Fibroblast of skin of left quadriceps (primary cell): ENCODE data around the gene CFAP251.
A peak's percentile ranks its signal among the peaks of the same experiment; 100 is the strongest.
"Not testable (repeated sequence)": the region's sequence is repeated elsewhere in the genome, so short reads cannot be mapped to it uniquely, and the experiment has no call there.

Experiments used
- DNase-seq, 2 experiments: peaks; one replicate each; pipeline ENCODE4 v3.0.0-alpha.2; 2013; ENCODE audit warnings: low read depth in 2 of 2

CFAP251 gene, protein sequence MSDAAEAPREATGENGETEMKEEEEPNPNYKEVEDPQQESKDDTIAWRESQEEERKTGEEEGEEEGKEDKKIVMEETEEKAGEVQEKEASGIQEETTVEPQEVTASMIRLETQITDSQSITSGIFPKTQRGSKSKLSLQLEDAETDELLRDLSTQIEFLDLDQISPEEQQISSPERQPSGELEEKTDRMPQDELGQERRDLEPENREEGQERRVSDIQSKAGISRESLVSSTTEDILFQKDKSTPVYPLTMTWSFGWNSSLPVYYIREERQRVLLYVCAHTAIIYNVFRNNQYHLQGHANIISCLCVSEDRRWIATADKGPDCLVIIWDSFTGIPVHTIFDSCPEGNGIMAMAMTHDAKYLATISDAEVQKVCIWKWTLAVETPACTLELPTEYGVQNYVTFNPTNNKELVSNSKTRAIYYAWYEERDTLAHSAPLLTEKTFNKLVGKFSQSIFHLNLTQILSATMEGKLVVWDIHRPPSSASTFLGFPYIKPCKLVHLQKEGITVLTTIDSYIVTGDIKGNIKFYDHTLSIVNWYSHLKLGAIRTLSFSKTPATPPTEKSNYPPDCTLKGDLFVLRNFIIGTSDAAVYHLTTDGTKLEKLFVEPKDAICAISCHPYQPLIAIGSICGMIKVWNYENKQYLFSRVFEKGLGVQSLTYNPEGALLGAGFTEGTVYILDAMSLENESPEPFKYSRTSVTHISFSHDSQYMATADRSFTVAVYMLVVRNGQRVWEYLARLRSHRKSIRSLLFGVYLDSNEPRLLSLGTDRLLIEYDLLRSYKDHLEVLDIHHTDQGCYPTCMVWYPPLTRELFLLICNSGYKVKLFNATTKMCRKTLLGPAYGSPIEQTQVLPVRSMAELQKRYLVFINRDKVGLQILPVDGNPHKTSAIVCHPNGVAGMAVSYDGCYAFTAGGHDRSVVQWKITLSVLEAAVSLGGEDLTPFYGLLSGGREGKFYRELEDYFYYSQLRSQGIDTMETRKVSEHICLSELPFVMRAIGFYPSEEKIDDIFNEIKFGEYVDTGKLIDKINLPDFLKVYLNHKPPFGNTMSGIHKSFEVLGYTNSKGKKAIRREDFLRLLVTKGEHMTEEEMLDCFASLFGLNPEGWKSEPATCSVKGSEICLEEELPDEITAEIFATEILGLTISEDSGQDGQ

DNA sequence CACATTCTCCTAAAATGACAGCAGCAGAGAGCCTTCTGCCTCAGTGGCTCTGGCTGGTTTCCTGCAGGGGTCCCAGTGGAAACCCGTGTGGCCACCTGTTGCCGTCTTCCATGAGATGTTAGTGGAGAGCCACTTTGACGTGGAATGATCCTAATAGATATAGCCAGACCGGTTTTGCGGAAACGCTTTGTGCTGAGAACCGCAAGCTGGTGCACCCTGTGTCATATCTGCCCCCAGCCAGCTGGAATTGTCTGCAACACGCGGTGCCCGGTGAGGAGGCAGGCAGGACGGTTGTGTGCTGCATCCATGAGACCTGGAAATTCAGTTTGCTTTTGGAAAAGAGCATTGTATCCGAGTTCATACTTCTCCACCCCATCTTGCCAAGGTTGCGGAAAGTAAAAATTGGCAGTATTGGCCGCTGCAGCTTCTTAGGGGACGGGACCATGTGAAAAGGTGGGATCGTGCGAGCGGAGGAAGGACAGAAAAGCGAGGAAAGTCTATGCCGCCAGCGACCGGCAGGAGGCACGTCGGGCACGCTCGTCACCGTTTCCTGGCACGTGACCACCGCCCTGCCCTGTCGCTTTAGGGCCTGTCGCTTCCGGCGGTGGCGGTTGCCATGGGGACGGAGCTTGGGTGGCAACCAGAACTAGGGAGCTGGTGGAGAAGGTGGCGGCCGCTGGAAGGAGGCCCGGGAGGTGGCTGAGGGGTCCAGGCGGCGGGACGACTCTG lies at the start of gene CFAP251:
Gene CFAP251 (plus strand): TSS at position 643 of the 729 bp plus-strand sequence. CDS start 2,714 bp downstream, outside the sequence.
- peak; percentile 37 to 45 for DNase-seq

DNA sequence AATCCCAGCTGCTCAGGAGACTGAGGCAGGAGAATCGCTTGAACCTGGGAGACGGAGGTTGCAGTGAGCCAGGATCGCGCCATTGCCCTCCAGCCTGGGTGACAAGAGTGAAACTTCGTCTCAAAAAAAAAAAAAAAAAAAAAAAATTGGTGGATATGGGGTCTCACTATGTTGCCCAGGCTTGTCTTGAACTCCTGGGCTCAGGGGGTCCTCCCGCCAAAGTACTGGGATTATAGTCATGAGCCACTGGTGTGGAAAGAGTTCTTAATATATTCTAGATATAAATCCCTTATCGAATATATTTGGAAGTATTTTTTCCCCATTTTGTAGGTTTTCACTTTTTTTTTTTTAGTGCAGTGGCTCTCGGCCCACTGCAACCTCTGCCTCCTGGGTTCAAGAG lies 49.2 kb upstream of the CFAP251 start:
- not testable (repeated sequence) for DNase-seq

DNA sequence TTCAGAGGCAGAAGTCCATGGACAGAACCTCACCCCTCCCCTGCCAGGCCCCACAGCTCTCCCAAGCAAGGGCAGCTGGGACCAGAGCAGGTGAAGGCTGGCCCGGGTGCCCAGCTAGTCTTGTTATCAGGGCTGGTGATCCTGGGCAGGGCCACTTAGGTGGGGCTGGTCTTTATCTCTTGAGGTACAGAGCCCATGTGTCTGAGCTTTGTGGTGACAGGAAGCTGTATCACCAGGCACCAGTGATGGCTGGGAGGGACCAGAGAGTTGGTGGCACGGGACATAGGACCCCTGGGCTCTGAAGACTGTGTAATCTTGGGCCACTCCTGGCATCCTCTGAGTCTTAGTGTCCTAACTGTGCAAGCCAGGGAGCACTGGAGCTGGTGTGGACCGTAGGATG lies 46.9 kb upstream of the CFAP251 start:
- DNase-seq = no peak

DNA sequence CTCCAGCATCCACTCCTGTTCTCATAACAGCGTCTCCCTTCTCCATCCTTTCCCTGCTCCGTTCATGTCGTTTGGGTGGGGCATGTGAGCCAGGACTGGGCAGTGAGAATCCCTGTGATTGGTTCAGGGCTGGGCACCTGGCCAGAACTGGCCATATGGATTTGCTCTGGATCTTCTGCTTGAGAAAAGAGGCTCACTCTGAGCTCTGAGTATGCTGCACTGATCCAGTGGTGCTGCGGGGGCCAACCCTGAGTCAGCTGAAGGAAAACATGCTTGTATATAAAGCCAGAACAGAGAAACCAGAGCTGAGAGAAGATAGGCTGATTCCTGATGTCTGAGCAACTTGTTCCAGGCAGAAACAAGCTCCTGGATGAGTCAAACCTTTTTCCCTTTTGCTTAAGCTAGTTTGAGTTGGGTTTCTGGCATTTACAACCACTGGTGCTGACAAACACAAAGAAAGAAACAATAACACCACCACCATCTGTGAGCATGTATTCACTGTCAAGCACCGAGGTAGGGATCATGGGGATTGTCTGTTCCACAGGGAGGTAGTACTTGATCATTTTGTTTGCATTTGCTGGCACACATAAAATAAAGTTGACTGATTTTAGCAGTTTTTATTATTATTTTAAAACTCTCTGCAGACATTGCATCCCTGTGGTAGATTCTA lies 45.7 kb upstream of the CFAP251 start:
- DNase-seq = peak; percentile 86 to 88

DNA sequence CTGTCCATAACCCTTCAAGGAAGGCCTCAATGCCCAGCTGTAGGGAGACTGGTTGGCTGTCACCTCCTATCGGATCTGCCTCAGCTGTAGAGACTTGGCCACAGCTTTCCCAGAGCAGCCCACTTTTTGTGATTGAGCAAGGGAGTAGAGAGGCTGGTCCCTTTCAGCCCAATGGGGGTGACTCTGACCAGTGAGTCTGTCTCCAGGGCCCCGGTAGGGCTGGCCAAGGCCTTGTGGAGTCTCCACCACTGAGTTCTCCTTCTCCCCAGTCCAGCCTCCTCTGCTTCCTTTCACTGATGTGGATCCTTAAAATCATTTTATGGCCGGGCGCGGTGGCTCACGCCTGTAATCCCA lies 45.2 kb upstream of the CFAP251 start:
- DNase-seq = no peak

DNA sequence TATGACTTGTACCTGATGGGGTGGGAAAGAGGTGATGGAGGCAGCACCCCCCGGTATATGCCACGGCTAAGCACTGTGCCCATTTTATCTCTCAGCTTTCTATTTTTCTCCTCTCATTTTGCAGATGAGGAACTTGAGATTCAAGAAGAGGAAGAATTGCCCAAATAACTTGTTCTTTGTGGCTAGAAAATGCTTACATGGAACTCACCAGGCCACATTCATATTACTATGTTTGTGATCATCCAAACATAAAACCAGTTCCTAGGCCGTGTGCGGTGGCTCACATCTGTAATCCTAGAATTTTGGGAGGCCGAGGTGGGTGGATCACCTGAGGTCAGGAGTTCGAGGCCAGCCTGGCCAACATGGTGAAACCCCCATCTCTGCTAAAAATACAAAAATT lies 44.3 kb upstream of the CFAP251 start:
- DNase-seq = no peak

DNA sequence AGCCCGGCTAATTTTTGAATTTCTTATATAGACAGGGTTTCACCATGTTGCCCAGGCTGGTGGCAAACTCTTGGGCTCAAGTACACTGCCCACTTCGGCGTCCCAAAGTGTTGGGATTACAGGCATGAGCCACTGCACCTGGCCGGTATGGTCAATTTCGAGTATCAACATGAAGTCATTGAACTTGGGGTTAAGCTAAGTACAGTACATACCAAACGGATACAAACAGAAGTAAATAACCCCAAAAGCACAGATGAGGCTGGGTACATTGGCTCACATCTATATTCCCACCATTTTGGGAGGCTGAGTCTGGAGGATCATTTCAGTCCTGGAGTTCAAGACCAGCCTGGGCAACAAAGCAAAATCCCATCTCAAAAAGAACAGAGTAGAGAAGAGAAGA lies 42.8 kb upstream of the CFAP251 start:
- DNase-seq = no peak

DNA sequence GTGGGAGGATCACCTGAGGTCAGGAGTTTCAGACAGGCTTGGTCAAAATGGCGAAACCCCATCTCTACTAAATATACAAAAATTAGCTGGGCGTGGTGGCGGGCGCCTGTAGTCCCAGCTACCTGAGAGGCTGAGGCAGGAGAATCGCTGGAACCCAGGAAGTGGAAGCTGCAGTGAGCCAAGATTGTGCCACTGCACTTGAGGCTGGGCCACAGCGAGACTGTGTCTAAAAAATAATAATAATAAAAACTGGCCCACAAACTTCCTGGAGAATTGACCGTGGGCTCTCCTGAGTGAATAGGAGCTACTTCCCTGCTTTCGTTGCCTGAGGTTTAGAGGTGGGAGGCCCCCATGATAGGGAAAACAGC lies 42.3 kb upstream of the CFAP251 start:
- DNase-seq = not testable (repeated sequence)

DNA sequence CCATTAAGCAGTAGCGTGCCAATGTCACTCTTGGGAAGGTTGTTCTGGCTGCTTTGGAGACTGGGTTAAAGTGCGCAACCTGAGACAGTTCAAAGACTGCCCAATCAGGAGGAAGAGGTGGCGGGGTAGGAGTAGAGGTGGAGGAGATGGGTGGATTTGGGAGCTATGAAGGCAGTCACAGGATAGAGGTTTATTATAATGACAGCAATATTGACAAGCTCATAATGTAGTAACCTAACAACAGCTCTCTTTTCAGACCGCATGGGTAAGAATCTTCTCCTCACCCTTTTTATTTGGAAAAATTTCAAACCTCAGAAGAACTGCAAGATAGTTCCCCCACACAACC lies 35.1 kb upstream of the CFAP251 start:
- DNase-seq = no peak

DNA sequence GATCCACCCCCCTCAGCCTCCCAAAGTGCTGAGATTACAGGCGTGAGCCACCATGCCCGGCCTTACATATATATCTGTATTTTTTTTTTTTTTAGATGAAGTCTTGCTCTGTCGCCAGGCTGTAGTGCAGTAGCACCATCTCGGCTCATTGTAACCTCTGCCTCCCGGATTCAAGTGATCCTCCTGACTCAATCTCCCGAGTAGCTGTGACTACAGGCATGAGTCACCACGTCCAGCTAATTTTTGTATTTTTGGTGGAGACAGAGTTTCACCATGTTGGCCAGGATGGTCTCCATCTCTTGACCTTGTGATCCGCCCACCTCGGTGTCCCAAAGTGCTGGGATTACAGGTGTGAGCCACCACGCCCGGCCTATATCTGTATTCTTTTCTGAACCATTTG lies 33.3 kb upstream of the CFAP251 start:
- DNase-seq = not testable (repeated sequence)

DNA sequence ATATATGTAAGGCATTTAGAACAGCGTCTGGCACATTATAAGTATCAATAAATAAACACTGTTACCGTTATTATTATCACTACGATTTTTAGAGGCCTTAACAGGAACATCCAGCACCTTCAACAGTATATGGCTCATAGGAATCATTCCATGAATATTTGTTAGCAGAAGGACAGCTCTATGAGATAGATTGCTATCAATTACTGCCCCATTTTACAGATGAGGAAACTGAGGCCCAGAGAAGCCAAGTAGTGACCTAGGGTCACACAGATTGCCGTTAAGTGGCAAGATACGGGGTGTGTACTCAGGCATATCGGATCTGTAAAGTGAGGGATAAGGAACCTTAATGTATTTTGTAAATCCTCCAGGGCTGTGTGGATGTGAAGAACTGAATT lies 30.3 kb upstream of the CFAP251 start:
- DNase-seq = no peak

DNA sequence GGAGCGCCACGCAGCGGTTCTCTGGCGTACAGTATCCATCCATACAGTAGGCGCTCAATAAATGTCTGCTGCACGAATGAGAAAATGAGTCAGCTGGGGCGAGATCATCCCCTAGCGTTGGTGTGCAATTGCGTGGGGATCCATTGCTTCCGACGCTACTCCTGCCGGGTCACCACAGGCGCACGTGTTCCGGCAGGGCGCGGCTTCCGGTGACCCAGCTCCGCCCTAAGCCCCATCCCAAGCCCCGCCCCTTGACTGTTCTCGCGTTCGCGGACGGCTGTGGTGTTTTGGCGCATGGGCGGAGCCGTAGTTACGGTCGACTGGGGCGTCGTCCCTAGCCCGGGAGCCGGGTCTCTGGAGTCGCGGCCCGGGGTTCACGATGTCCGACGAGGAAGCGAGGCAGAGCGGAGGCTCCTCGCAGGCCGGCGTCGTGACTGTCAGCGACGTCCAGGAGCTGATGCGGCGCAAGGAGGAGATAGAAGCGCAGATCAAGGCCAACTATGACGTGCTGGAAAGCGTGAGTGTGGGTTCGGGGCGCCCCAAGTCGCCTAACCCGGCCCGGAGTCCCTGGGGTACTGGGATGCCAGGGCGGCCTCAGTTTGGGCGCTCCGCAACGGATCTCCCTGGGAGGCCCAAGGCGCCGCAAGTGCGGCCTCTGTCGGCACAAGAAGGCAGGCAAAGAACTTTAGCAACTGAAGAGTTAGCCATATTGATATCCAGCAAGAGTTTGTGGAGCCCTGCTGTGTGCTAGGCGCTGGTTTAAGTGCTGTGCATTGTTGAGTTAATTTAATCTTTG lies 29.7 kb upstream of the CFAP251 start, which contains the start of gene PSMD9:
Gene PSMD9 (plus strand): TSS at position 313 of the 796 bp plus-strand sequence. CDS start 67 bp downstream, at position 380.
- DNase-seq = peak; percentile 93 to 95

DNA sequence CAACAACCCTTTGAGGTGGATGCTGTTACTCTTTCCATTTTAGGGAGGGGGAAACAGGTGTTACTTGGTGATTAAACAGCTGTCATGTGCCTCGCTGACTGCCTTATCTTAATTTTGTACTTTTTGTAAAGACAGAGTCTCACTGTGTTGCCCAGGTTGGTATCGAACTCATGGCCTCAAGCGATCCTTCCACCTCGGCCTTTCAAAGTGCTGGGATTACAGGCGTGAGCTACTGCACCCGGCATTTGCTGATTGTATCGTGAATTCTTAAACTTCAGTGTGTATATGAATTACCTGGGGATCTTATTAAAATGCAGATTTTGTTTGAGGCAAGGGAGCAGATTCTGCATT lies 29.1 kb upstream of the CFAP251 start:
- no peak for DNase-seq

DNA sequence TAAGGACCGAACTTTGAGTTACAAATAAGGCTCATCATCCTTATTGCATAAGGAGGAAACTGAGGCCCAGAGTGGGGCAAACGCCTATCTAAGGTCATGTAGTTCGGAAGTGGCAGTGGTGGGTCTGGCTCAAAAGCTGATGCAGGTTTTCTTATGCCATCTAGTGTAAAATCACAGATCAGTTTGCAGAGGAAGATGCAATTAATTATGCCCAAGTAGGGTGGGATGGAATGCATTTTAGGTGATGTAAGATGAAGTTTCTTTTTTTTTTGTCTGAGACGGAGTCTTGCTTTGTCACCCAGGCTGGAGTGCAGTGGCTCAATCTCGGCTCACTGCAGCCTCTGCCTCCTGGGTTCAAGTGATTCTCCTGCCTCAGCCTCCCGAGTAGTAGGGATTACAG lies 28.7 kb upstream of the CFAP251 start:
- peak in 1 of 2 experiments; percentile 13 for DNase-seq

DNA sequence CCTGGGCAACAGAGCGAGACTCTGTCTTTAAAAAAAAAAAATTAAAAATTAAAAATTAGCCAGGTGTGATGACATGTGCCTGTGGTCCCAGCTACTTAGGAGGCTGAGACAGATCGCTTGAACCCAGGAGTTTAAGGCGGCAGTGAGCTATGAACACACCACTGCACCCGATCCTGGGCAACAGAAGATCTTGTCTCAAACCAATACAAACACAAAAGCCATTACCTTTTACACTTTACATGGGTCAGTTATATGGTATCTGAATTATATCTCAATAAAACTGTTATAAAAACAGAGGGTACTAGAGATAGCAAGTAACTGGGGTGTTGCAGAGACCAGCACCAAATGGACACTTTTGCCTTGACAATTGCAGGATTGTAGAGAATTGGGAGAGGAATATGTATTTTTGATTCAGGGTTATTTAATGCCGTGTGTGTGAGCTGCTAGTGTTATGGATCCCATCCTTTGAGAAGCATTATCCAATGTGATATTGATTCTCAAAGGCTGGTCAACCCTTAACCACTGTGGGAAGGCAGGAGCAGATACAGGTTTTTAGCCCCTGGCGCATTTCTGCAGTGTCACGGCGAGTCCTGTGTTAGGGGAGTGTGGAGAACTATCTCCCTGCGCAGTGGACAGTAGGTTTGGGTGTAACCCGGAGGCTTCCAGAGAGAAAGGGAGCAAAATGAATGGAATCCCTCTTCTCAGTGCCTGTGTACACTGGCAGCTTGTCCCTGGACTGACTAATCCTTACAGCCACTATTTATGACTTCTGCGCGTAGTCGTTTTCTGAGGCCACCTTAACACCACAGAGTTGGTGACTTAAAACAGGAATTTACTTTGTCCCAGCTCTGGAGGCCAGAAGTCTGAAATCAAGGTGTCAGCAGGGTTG lies 25.5 kb upstream of the CFAP251 start:
- no peak for DNase-seq

DNA sequence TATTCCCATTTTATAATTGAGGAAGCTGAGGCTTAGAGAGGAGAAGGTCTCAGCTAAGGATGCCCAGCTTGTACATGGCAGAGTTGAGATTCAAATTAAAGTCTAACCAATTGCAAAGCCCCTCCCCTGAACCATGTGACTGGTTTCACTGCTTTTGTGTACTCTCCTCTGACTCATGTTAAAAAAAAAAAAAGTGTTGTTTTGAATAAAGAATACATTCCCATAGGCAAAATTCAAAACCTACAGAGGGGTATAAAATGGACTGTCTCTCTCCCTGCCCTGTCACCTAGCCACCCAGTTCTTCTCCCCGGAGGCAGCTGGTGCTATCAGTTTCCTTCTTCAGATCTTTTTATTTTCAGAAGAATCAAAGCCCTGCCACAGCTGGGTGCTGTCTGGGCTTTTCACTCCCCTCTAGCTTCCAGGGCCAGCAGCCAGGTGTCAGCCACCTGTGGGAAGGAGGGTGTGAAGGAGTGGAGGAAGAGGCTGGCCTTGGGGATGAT lies 24.4 kb upstream of the CFAP251 start:
- peak in 1 of 2 experiments; percentile 26 for DNase-seq

DNA sequence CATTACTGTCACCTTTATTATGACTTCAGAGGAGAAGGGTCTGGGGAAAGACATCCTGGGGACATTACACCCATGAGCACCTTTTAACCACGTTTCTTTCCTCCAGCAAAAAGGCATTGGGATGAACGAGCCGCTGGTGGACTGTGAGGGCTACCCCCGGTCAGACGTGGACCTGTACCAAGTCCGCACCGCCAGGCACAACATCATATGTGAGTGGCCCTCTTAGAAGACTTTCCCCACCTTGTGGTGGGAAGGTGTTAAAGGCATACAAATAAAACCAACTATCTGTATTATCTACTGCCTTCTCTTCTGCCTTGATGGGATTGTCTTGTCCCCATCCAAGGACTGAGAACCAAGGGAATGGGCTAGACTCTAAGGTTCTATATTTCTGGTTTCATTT lies 23.8 kb upstream of the CFAP251 start:
- peak in 1 of 2 experiments; percentile 7 for DNase-seq

DNA sequence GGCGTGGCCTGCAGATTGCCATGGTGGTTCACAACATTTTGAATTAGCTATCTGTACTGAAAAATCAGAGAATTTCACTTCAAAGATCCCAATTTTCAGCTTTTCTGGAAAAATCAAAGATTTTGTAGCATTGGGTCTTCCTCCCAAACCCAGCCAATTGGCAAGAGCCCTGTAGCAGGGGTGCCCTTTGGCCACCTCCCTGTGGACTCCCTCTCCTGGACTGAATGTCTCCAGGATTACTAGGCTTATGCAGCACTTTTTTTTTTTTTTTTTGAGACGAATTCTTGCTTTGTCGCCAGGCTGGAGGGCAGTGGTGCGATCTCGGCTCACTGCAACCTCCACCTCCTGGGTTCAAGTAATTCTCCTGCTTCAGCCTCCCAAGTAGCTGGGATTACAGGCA lies 20.1 kb upstream of the CFAP251 start:
- no peak for DNase-seq

DNA sequence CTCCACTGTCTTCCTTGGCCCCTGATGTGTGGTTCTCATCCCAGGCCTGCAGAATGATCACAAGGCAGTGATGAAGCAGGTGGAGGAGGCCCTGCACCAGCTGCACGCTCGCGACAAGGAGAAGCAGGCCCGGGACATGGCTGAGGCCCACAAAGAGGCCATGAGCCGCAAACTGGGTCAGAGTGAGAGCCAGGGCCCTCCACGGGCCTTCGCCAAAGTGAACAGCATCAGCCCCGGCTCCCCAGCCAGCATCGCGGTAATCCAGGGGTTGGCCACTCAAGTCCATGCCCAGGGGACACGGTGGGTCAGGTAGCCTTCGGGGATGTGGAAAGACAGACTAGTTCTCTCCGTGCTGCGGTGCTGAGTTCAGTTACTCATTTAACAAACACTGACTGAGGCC lies 18.8 kb upstream of the CFAP251 start:
- DNase-seq = no peak
